ENCODE data around the gene NBEA.

NBEA gene

DNA sequence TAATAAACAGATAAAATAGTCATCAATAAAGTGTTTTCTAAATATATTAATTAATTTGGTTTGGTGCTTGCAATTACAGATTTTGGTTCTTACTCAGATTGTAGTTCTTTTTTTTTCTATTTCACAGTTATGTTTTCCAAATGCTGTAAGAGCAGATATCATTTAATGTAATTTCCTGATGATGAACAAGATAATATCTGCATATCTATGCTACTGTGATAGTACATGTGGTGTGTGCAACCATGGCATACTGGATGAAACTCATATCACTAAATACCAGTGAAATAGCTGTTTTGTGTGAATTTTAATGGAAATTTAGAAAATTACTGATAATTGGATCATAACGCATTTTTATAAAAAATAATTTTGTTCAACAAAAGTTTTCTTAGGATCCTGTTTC lies 623.2 kb downstream of the NBEA start:
- no peak for TF ChIP-seq CTCF (IDR thresholded peaks at IDR 0.05; ENCODE audit: control insufficient read depth, insufficient read depth, low read depth, low read length, missing control alignments)
- H3K4me3 ChIP-seq (ENCODE audit: control insufficient read depth, low read depth, low read length): no peak overlapping the region
- DNase-seq (ENCODE audit: low read depth): no peak

DNA sequence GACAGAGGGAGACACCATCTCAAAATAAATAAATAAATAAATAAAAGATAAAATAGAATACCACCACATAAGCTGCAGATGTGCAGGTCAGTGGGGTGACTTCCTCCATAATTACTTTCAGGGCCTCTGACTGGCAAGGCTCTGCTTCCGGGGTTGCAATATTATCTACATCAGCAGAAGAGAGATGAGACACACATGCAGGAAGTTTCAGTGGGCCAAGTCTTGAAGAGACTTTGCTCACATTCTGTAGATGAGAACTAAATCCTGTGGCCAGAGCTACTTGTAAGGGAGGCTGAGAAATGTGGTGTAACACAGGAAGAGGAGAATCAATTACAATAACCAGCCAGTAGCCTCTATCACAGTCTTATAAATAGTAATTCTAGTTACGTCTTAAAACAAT lies 624.3 kb downstream of the NBEA start:
- no peak for DNase-seq (ENCODE audit: low read depth)
- H3K4me3 ChIP-seq (ENCODE audit: control insufficient read depth, low read depth, low read length): no peak overlapping the region
- no peak for TF ChIP-seq CTCF (IDR thresholded peaks at IDR 0.05; ENCODE audit: control insufficient read depth, insufficient read depth, low read depth, low read length, missing control alignments)

- H3K4me3 ChIP-seq (ENCODE audit: control insufficient read depth, low read depth, low read length): no peak overlapping the region
- no peak for TF ChIP-seq CTCF (IDR thresholded peaks at IDR 0.05; ENCODE audit: control insufficient read depth, insufficient read depth, low read depth, low read length, missing control alignments)
- DNase-seq (ENCODE audit: low read depth): no peak
Measured at GRCh38 chr13:35567406-35567980, 625.4 kb downstream of the NBEA start.

- no peak overlapping the region for H3K4me3 ChIP-seq (ENCODE audit: control insufficient read depth, low read depth, low read length)
- no peak for DNase-seq (ENCODE audit: low read depth)
- TF ChIP-seq CTCF (IDR thresholded peaks at IDR 0.05; ENCODE audit: control insufficient read depth, insufficient read depth, low read depth, low read length, missing control alignments): no peak
Measured at GRCh38 chr13:35573639-35574038, 631.6 kb downstream of the NBEA start.

DNA sequence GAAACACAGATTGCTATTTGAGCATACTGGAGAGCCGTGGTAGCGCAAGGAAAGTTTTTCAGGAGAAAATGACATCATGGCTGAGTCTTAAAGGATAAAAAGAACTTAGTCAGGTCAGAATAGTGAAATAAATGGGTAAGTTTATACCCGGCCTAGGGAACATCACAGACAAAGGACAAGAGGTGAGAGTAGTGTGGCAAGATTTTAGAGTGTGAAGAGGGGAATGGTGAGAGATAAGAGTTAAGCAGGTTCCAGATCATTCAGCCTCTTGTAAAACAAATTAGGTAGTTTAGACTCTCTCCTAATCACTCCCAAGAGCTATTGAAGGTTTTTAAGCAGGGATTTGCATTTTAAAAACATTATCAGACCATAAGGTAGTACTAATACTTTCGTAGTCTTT lies 650.4 kb downstream of the NBEA start:
- DNase-seq (ENCODE audit: low read depth): no peak
- no peak overlapping the region for H3K4me3 ChIP-seq (ENCODE audit: control insufficient read depth, low read depth, low read length)
- TF ChIP-seq CTCF (IDR thresholded peaks at IDR 0.05; ENCODE audit: control insufficient read depth, insufficient read depth, low read depth, low read length, missing control alignments): no peak

- no peak for TF ChIP-seq CTCF (IDR thresholded peaks at IDR 0.05; ENCODE audit: control insufficient read depth, insufficient read depth, low read depth, low read length, missing control alignments)
- no peak overlapping the region for H3K4me3 ChIP-seq (ENCODE audit: control insufficient read depth, low read depth, low read length)
- no peak for DNase-seq (ENCODE audit: low read depth)
Measured at GRCh38 chr13:35593651-35594050, 651.6 kb downstream of the NBEA start.

GRCh38 chr13:35594096-35594495 lies 652.0 kb downstream of the NBEA start:
- H3K4me3 ChIP-seq (ENCODE audit: control insufficient read depth, low read depth, low read length): no peak overlapping the region
- no peak for DNase-seq (ENCODE audit: low read depth)
- TF ChIP-seq CTCF (IDR thresholded peaks at IDR 0.05; ENCODE audit: control insufficient read depth, insufficient read depth, low read depth, low read length, missing control alignments): no peak

All from AG09309 (cell line).